Uterus (tissue), 2 donors: ENCODE results near the gene STX10.

Source experiments
- POLR2A ChIP-seq, 2 donors: fragments of 450-650 bp; IDR thresholded peaks; one replicate each; pipeline ENCODE4 v1.6.1; 2016; ENCODE audit warnings: antibody characterized with exemption in 2 of 2, mild to moderate bottlenecking in 1 of 2, moderate library complexity in 1 of 2
- TF ChIP-seq, protein P1 (sequence below), 4 experiments: fragments of 200-600 bp in 2 of 4; fragments of 450-650 bp in 2 of 4; sonication (generic) in 2 of 4; IDR thresholded peaks; one replicate each; pipeline ENCODE4 v1.5.1; 2016 to 2019; ENCODE audit warnings: antibody characterized with exemption in 4 of 4, mild to moderate bottlenecking in 2 of 4, moderate library complexity in 1 of 4

DNA sequence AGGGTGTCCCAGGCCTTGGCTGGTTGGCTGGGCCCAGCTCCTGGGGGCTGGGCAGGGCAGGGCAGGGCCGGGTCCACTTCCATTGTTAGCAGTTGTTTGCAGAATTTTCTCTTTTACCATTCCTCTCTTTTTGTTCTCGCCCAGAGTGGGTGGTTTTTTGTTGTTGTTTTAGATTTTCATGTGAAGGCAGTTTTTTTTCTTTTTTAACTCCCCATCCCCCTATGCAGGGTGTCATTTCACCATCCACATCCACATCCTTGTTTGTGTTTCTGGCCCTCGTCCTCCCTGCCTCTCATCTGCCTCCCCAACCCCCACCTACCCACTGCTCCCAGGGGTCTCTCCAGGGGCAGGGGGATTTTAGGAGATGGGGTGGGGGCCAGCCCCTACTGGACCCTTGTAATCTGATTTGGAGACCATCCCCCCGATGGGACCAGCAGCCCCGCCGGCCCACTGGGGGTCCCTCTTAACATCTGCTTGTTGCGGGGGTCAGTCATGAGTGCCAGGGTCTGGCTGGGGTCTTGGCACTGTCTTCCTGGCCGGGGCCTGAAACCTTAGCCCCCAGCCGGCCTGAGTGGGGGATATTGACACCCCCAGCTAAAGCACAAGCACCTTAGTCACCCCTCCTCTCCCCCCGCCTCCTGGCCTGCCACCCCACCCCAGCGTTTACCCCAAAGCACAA lies 10.4 kb downstream of the STX10 start:
- TF ChIP-seq, protein P1, sequence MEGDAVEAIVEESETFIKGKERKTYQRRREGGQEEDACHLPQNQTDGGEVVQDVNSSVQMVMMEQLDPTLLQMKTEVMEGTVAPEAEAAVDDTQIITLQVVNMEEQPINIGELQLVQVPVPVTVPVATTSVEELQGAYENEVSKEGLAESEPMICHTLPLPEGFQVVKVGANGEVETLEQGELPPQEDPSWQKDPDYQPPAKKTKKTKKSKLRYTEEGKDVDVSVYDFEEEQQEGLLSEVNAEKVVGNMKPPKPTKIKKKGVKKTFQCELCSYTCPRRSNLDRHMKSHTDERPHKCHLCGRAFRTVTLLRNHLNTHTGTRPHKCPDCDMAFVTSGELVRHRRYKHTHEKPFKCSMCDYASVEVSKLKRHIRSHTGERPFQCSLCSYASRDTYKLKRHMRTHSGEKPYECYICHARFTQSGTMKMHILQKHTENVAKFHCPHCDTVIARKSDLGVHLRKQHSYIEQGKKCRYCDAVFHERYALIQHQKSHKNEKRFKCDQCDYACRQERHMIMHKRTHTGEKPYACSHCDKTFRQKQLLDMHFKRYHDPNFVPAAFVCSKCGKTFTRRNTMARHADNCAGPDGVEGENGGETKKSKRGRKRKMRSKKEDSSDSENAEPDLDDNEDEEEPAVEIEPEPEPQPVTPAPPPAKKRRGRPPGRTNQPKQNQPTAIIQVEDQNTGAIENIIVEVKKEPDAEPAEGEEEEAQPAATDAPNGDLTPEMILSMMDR (IDR thresholded peaks at IDR 0.05) = no peak
- TF ChIP-seq POLR2A (IDR thresholded peaks at IDR 0.05) = no peak
